HepG2 (cell line): ENCODE results near the gene STX8. TPM values are rescaled to one million over a fixed set of nuclear protein-coding genes. Genes with fewer than 3 reads are reported as not detected.

ENCODE experiments used
- ATF4 ChIP-seq, 2 experiments: fragments of 450-650 bp in 1 of 2; sonication (generic) in 1 of 2; formaldehyde crosslinking; IDR thresholded peaks; 2 replicates each; pipeline versions ENCODE4 v1.5.0 to v1.8.0; 2020 to 2022; ENCODE audit warnings: mild to moderate bottlenecking in 1 of 2, missing genetic modification reagents in 1 of 2
- CCDC6 ChIP-seq: sonication (generic); formaldehyde crosslinking; IDR thresholded peaks from 2 replicates; pipeline ENCODE4 v1.8.1; 2022; ENCODE audit warnings: mild to moderate bottlenecking, missing genetic modification reagents, moderate library complexity
- DNMT3B ChIP-seq: conservative IDR thresholded peaks from 2 replicates; pipeline ENCODE4 v1.6.1; 2016; ENCODE audit warnings: missing biosample characterization, control low read depth
- GABPB1 ChIP-seq: IDR thresholded peaks from 2 replicates; pipeline ENCODE4 v1.6.1; 2016; ENCODE audit warnings: mild to moderate bottlenecking, missing genetic modification reagents, moderate library complexity, missing compliant biosample characterization
- GZF1 ChIP-seq: sonication (generic); formaldehyde crosslinking; IDR thresholded peaks from 2 replicates; pipeline ENCODE4 v1.5.1; 2020; ENCODE audit warnings: mild to moderate bottlenecking, missing genetic modification reagents
- MTF2 ChIP-seq: sonication (generic); formaldehyde crosslinking; IDR thresholded peaks from 2 replicates; pipeline ENCODE4 v1.5.0; 2020; ENCODE audit warnings: missing genetic modification reagents, borderline replicate concordance
- ZBTB4 ChIP-seq: sonication (generic); formaldehyde crosslinking; IDR thresholded peaks from 2 replicates; pipeline ENCODE4 v1.4.0; 2020; ENCODE audit warnings: missing genetic modification reagents, mild to moderate bottlenecking, borderline replicate concordance
- ZNF382 ChIP-seq: sonication (generic); formaldehyde crosslinking; IDR thresholded peaks from 2 replicates; pipeline ENCODE4 v1.5.0; 2020; ENCODE audit warnings: missing genetic modification reagents, mild to moderate bottlenecking, borderline replicate concordance
- polyA plus RNA-seq, 8 experiments: library from polyadenylated mRNA; depleted of rRNA in 3 of 8; stranded (reverse) in 7 of 8; unstranded in 1 of 8; fragments of >200 nt; fragmentation: Illumina TruSeq in 4 of 8; extraction: Trizol in 4 of 8; gene quantifications; 2 replicates each; pipeline versions ENCODE4 v1.2.1 to v1.2.3, GENCODE V29; 2011 to 2016; ENCODE audit warnings: low read depth in 4 of 8, missing spikeins in 1 of 8, mixed read lengths in 1 of 8; ENCODE audit not compliant: insufficient read depth in 1 of 8
- total RNA-seq, 5 experiments: library from RNA; depleted of rRNA; stranded (reverse); fragments of >200 nt; fragmentation: Illumina TruSeq; extraction: Trizol; gene quantifications; 2 replicates each; pipeline ENCODE4 v1.2.3, GENCODE V29; 2016; ENCODE audit warnings: low read depth in 1 of 5
- TF ChIP-seq, protein P1 (sequence below): sonication (generic); formaldehyde crosslinking; IDR thresholded peaks from 2 replicates; pipeline ENCODE4 v1.4.0; 2020; ENCODE audit warnings: mild to moderate bottlenecking, missing genetic modification reagents
- TF ChIP-seq, protein P2 (sequence below): sonication (generic); formaldehyde crosslinking; IDR thresholded peaks from 2 replicates; pipeline ENCODE4 v1.9.0; 2021; ENCODE audit warnings: missing genetic modification reagents, borderline replicate concordance
- TF ChIP-seq, protein P3 (sequence below): sonication (generic); formaldehyde crosslinking; IDR thresholded peaks from 2 replicates; pipeline ENCODE4 v1.9.0; 2021; ENCODE audit warnings: missing genetic modification reagents, borderline replicate concordance

STX8 gene
- total and polyA plus RNA-seq, 2 of the 13 experiments (the other 11 are each of a cell fraction or from before 2014, with no cell fraction given): 36.4 to 53.6 TPM

DNA sequence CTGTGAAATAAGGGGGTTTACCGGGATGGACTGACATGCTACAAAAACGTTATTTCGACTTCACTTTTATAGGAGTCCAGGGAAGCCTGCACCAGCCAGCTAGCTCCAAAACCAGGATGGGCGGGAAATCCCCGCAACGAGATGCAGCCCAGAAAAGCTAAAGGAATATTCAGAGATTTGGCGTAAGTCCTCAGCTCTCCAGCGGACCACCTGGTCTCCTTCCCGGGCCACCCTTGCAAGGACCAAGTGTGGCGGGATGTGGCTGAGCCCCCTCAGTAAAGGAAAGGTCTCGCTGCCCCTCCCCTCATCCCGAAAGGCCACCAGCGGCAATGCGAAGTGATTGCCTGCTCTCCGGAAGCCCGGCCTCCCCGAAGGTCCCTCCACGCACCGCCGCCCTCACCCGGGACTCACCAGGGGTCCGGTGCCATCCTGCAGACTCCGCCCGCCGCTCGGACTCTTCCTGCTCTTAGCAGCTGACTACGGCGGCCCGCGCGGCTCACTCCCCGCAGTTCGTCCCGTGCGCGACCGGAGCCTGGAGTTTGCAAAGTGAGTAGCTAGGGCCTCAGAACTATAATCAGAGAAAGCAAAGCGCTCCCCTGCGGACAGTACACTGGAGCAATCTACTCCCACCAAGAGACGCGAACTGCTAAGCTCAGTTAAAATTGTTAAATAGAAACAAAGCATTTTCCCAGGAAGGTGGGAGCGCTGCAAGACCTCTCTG is at the start of gene STX8 (continued):
- TF ChIP-seq, protein P1, sequence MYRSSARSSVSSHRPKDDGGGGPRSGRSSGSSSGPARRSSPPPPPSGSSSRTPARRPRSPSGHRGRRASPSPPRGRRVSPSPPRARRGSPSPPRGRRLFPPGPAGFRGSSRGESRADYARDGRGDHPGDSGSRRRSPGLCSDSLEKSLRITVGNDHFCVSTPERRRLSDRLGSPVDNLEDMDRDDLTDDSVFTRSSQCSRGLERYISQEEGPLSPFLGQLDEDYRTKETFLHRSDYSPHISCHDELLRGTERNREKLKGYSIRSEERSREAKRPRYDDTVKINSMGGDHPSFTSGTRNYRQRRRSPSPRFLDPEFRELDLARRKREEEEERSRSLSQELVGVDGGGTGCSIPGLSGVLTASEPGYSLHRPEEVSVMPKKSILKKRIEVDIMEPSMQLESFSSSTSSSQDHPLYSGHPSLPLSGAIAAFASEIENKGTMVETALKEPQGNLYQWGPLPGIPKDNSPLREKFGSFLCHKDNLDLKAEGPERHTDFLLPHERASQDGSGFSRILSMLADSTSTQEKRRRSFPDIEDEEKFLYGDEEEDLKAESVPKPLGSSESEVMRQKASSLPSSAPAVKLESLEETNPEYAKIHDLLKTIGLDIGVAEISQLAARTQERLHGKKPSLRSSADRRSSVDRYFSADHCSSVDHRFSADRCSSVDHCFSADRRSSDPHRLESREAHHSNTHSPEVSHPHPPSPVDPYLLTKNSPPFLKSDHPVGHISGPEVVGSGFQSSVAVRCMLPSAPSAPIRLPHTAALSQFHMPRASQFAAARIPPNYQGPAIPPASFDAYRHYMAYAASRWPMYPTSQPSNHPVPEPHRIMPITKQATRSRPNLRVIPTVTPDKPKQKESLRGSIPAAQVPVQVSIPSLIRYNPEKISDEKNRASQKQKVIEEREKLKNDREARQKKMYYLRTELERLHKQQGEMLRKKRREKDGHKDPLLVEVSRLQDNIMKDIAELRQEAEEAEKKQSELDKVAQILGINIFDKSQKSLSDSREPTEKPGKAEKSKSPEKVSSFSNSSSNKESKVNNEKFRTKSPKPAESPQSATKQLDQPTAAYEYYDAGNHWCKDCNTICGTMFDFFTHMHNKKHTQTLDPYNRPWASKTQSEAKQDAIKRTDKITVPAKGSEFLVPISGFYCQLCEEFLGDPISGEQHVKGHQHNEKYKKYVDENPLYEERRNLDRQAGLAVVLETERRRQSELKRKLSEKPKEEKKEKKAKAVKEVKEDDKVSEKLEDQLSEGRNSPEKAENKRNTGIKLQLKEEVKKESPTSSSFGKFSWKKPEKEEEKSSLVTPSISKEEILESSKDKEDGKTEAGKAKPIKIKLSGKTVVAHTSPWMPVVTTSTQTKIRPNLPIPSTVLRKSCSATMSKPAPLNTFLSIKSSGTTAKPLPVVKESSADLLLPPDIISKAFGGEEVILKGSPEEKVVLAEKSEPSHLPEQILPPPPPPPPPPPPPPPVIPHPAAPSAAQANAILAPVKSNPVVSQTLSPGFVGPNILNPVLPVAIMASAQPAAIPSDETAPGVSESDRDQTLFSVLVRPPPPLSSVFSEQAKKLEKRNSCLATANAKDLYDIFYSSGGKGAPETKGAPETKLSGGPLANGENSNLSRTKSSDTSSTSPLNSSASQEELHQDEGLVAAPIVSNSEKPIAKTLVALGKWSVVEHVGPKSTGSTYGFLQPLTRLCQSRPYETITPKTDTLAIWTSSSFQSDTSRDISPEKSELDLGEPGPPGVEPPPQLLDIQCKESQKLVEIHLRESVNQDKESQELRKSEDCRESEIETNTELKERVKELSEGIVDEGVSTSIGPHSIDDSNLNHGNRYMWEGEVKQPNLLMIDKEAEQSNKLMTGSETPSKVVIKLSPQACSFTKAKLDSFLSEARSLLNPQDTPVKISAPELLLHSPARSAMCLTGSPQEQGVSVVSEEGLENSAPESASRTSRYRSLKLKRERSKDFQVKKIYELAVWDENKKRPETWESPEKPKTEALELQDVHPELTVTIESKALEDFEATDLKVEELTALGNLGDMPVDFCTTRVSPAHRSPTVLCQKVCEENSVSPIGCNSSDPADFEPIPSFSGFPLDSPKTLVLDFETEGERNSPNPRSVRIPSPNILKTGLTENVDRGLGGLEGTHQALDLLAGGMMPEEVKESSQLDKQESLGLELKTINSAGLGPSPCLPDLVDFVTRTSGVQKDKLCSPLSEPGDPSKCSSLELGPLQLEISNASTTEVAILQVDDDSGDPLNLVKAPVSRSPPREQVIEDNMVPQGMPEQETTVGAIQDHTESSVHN (CRISPR knock-in tag): no peak
- TF ChIP-seq ATF4 (CRISPR knock-in tag; IDR thresholded peaks at IDR 0.05) (0 out of 4 replicates have a peak, but pooled peaks of 1 of the 2 experiments have one; percentile 22), ZBTB4 (CRISPR knock-in tag) (peak; percentile 88), GZF1 (CRISPR knock-in tag) (no peak), MTF2 (CRISPR knock-in tag) (no peak), DNMT3B (CRISPR knock-in tag) (no peak), CCDC6 (CRISPR knock-in tag) (peak; percentile 66; the same call in 1 of the 2 replicates), GABPB1 (CRISPR knock-in tag) (peak; percentile 93), ZNF382 (CRISPR knock-in tag) (no peak)
- TF ChIP-seq, protein P2, sequence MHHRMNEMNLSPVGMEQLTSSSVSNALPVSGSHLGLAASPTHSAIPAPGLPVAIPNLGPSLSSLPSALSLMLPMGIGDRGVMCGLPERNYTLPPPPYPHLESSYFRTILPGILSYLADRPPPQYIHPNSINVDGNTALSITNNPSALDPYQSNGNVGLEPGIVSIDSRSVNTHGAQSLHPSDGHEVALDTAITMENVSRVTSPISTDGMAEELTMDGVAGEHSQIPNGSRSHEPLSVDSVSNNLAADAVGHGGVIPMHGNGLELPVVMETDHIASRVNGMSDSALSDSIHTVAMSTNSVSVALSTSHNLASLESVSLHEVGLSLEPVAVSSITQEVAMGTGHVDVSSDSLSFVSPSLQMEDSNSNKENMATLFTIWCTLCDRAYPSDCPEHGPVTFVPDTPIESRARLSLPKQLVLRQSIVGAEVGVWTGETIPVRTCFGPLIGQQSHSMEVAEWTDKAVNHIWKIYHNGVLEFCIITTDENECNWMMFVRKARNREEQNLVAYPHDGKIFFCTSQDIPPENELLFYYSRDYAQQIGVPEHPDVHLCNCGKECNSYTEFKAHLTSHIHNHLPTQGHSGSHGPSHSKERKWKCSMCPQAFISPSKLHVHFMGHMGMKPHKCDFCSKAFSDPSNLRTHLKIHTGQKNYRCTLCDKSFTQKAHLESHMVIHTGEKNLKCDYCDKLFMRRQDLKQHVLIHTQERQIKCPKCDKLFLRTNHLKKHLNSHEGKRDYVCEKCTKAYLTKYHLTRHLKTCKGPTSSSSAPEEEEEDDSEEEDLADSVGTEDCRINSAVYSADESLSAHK: no peak
- TF ChIP-seq, protein P3, sequence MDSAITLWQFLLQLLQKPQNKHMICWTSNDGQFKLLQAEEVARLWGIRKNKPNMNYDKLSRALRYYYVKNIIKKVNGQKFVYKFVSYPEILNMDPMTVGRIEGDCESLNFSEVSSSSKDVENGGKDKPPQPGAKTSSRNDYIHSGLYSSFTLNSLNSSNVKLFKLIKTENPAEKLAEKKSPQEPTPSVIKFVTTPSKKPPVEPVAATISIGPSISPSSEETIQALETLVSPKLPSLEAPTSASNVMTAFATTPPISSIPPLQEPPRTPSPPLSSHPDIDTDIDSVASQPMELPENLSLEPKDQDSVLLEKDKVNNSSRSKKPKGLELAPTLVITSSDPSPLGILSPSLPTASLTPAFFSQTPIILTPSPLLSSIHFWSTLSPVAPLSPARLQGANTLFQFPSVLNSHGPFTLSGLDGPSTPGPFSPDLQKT (CRISPR knock-in tag): no peak
